ENCODE data around the gene TGFA.

- TF ChIP-seq POLR2A (IDR thresholded peaks at IDR 0.05; ENCODE audit: low read depth, low read length) (no peak), CTCF (IDR thresholded peaks at IDR 0.05 in 2 of 3, conservative IDR thresholded peaks at IDR 0.05 in 1 of 3; ENCODE audit: control insufficient read depth in 2 of 3, extremely low read depth in 1 of 3, insufficient read depth in 1 of 3, low read depth in 3 of 3, low read length in 3 of 3) (no peak), CHD2 (IDR thresholded peaks at IDR 0.05; ENCODE audit: borderline replicate concordance, low read depth, low read length) (no peak), FOXK2 (IDR thresholded peaks at IDR 0.05) (no peak), CHD1 (IDR thresholded peaks at IDR 0.05; ENCODE audit: low read depth, low read length) (no peak), MTA3 (IDR thresholded peaks at IDR 0.05; ENCODE audit: borderline replicate concordance, low read length) (no peak), RCOR1 (conservative IDR thresholded peaks at IDR 0.05; ENCODE audit: low read depth, low read length) (no peak), ZSCAN29 (IDR thresholded peaks at IDR 0.05) (no peak), SPI1 (IDR thresholded peaks at IDR 0.05; ENCODE audit: borderline replicate concordance, insufficient read depth, low read depth, low read length) (no peak), RBBP5 (conservative IDR thresholded peaks at IDR 0.05) (no peak), SIN3A (IDR thresholded peaks at IDR 0.05; ENCODE audit: low read depth, low read length) (no peak)
- TF ChIP-seq, protein P1, sequence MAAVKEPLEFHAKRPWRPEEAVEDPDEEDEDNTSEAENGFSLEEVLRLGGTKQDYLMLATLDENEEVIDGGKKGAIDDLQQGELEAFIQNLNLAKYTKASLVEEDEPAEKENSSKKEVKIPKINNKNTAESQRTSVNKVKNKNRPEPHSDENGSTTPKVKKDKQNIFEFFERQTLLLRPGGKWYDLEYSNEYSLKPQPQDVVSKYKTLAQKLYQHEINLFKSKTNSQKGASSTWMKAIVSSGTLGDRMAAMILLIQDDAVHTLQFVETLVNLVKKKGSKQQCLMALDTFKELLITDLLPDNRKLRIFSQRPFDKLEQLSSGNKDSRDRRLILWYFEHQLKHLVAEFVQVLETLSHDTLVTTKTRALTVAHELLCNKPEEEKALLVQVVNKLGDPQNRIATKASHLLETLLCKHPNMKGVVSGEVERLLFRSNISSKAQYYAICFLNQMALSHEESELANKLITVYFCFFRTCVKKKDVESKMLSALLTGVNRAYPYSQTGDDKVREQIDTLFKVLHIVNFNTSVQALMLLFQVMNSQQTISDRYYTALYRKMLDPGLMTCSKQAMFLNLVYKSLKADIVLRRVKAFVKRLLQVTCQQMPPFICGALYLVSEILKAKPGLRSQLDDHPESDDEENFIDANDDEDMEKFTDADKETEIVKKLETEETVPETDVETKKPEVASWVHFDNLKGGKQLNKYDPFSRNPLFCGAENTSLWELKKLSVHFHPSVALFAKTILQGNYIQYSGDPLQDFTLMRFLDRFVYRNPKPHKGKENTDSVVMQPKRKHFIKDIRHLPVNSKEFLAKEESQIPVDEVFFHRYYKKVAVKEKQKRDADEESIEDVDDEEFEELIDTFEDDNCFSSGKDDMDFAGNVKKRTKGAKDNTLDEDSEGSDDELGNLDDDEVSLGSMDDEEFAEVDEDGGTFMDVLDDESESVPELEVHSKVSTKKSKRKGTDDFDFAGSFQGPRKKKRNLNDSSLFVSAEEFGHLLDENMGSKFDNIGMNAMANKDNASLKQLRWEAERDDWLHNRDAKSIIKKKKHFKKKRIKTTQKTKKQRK (IDR thresholded peaks at IDR 0.05; ENCODE audit: low read depth, low read length): no peak
- TF ChIP-seq, protein P2, sequence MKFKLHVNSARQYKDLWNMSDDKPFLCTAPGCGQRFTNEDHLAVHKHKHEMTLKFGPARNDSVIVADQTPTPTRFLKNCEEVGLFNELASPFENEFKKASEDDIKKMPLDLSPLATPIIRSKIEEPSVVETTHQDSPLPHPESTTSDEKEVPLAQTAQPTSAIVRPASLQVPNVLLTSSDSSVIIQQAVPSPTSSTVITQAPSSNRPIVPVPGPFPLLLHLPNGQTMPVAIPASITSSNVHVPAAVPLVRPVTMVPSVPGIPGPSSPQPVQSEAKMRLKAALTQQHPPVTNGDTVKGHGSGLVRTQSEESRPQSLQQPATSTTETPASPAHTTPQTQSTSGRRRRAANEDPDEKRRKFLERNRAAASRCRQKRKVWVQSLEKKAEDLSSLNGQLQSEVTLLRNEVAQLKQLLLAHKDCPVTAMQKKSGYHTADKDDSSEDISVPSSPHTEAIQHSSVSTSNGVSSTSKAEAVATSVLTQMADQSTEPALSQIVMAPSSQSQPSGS (IDR thresholded peaks at IDR 0.05; ENCODE audit: low read length): no peak
These were observed 82.5 kb downstream of the TGFA start for GRCh38 chr2:70471129-70471528.
